EL (cell line): ENCODE results near the gene OTULIN.

Experiments used
- DNase-seq: peaks from one replicate; pipeline ENCODE4 v3.0.0-alpha.2; 2016

OTULIN gene

DNA sequence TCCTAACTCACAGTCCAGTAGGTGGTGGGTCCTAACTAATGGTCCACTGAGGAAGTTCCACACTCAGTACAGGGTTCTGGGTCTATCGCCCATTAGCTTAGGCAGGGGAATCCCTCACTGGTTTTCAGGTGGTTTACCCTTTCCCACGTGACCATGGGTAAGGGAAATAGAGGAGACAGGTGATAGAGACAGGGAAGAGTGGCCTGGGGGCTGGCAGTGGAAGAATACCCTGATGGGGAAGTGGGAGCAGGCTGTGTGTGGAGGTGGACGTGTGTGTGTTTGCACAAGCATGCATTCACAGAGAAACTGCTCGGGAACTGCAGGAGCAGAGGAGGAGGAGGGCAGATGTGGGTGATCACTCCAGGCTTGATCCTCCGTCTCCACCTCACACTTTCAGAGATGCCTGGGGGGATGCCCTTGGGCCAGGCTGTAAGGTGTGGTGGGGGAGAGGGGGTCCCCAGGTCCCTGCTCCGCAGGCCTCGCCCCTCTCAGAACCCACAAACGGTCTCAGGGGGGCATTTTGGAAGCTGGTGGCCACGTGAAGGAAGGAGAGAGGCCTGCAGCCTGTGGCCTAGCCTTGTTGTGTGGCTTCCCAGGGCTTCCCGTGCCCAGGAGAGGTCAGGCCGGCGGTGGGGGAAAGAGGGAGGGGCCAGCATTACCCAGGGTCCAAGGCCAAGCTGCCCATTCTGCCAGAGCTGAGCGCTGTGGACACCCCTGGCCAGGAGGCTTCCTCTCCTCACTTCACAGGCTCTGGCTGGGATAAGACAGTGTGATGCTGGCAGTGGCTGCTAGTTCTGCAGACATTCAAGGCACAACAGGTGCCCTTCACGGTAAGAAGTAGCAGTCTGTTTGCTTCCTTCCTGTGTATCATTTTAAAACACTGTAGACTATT is 80.0 kb downstream of the OTULIN start:
- DNase-seq, result no peak

DNA sequence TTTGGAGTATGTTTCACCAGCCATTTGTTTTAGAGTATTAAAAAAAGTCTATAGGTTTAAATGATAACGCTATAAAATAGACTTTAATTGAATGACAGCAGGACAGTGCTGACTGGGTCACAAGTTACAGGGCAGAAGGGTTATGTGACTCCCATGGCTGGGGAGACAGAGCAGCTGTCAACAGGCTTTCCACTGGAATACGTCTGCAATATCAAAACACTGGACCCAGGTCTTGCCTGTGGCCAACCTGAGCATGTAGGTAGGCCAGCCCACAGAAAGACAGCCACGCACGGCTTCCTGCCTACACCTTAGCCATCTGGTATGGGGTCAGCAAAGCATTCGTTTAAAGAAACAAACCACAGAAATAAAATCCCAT is 80.7 kb downstream of the OTULIN start:
- DNase-seq, result no peak

DNA sequence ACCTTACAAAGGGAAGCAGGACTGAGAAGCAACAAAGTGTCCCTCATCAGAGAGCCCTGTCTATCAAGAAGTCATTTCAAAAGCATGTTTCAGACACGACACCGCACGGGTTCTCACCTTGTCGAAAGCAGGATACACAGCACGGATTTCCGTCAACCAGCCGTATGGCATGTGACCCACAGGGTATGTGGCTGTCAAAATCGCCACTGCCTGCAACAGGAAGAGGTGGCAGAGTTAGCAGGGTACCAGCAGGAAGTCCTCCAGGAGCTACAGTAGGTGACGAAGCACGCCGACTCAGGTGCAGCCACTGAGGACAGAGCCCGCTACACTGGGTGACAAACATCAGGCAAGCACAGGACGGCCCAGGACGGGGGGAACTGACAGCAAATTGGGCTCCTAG is 81.2 kb downstream of the OTULIN start:
- DNase-seq, result no peak

DNA sequence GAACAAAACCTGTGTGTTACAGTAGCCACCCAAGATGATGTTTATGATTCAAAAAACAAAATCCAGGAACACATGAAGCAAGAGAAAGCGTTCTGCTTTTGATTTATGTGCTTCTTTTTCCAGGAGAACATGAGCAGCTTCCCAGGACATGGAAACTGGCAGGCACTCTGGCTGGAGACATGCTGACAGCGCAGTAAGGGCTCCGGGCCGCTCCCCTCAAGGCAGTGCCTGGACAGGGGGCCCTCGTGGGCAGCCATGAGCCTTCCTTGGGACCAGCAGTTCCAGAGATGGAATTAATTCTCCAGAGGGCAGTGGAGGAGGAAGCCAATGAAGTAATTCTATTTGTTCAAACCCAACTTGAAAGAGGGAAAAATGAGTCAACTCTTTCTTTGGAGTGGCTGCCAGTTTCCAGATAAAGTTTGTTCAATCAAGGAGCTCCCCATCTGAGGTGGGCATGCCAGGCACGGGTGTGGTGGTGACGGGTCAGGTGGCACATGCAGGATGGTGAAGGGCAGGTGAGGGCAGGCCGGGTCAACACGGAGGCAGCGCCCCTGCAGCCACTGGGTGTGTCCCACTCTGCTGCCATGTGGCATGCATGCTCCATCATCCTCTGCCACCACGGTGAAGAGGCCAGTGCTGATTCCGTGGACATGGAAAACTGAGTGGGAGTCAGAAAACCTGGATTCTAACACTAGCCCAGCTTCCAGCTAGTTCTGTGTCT is 83.8 kb downstream of the OTULIN start:
- DNase-seq, result no peak
